Testis (tissue), 2 donors: ENCODE measurements around the gene BBX.
"Not testable (repeated sequence)": the region's sequence is repeated elsewhere in the genome, so short reads cannot be mapped to it uniquely, and the experiment has no call there.

Experiments
- CTCF ChIP-seq, 3 experiments: fragments of 450-650 bp in 2 of 3; fragments of 200-600 bp in 1 of 3; sonication (generic) in 1 of 3; IDR thresholded peaks; one replicate each; pipeline ENCODE4 v1.5.1; 2016 to 2019; ENCODE audit warnings: antibody characterized with exemption in 3 of 3, mild to moderate bottlenecking in 2 of 3, moderate library complexity in 1 of 3
- POLR2A ChIP-seq: fragments of 450-650 bp; IDR thresholded peaks from one replicate; pipeline ENCODE4 v1.6.1; 2017; ENCODE audit warnings: antibody characterized with exemption, mild to moderate bottlenecking, moderate library complexity

GRCh38 chr3:107565244-107565643 is 42.5 kb downstream of the BBX start:
- not testable (repeated sequence) for TF ChIP-seq CTCF (IDR thresholded peaks at IDR 0.05); POLR2A
